C4-2B (cell line): ENCODE data around the gene ITGA11.

Experiments
- CTCF ChIP-seq: fragments of 450-650 bp; conservative IDR thresholded peaks from 2 replicates; pipeline ENCODE4 v1.5.1; 2017; ENCODE audit warnings: mild to moderate bottlenecking
- ZFX ChIP-seq: fragments of 450-650 bp; IDR thresholded peaks from 2 replicates; pipeline ENCODE4 v1.6.1; 2017

- TF ChIP-seq CTCF (no peak), ZFX (no peak)
Measured at GRCh38 chr15:68333775-68334470, 98.0 kb downstream of the ITGA11 start.
